SK-N-SH (cell line): Measurements from ENCODE around the gene RASGRF1.
"Not testable (repeated sequence)": the region's sequence is repeated elsewhere in the genome, so short reads cannot be mapped to it uniquely, and the experiment has no call there.

Source experiments
- POLR2AphosphoS5 ChIP-seq: IDR thresholded peaks from 2 replicates; pipeline ENCODE4 v1.6.1; 2012; ENCODE audit warnings: low read depth, low read length
- RAD21 ChIP-seq: IDR thresholded peaks from 2 replicates; pipeline ENCODE4 v1.6.1; 2012; ENCODE audit warnings: mild to moderate bottlenecking, low read length
- SIN3A ChIP-seq: IDR thresholded peaks from 2 replicates; pipeline ENCODE4 v1.6.1; 2012; ENCODE audit warnings: low read depth, mild to moderate bottlenecking, low read length, moderate library complexity, borderline replicate concordance
- TF ChIP-seq, protein P1 (sequence below): IDR thresholded peaks from 2 replicates; pipeline ENCODE4 v1.4.0; 2012; ENCODE audit warnings: low read depth
- TF ChIP-seq, protein P2 (sequence below): fragments of 200-600 bp; sonication (generic); IDR thresholded peaks from 2 replicates; pipeline ENCODE4 v1.6.1; 2017; ENCODE audit warnings: antibody characterized with exemption, mild to moderate bottlenecking, moderate library complexity
- TF ChIP-seq, protein P3 (sequence below): fragments of 150-350 bp; IDR thresholded peaks from 2 replicates; pipeline ENCODE4 v1.6.1; 2017; ENCODE audit warnings: antibody characterized with exemption, low read length, low read depth, borderline replicate concordance
- TF ChIP-seq, protein P4 (sequence below): IDR thresholded peaks from 2 replicates; pipeline ENCODE4 v1.4.0; 2012; ENCODE audit warnings: low read depth, borderline replicate concordance
- TF ChIP-seq, protein P5 (sequence below): IDR thresholded peaks from 2 replicates; pipeline ENCODE4 v1.4.0; 2012; ENCODE audit warnings: low read depth, borderline replicate concordance
- TF ChIP-seq, protein P6 (sequence below): fragments of 150-350 bp; IDR thresholded peaks from 2 replicates; pipeline ENCODE4 v1.6.1; 2016; ENCODE audit warnings: mild to moderate bottlenecking, low read depth, low read length

DNA sequence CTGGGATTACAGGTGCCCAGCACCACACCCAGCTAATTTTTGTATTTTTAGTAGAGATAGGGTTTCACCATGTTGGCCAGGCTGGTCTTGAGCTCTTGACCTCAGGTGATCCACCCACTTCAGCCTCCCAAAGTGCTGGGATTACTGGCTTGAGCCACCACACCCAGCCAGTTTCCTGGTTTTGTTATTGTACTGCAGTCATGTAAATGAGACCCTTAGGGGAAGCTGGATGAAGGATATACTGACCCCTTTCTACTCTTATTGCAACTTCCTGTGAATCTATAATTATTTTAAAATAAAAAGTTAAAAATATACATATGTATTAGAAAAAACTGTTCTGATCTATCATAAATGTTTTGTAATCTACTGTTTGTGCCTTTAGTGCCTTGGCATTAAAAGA is 20.8 kb upstream of the RASGRF1 start:
- TF ChIP-seq, protein P1, sequence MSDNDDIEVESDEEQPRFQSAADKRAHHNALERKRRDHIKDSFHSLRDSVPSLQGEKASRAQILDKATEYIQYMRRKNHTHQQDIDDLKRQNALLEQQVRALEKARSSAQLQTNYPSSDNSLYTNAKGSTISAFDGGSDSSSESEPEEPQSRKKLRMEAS = not testable (repeated sequence)
- TF ChIP-seq, protein P2, sequence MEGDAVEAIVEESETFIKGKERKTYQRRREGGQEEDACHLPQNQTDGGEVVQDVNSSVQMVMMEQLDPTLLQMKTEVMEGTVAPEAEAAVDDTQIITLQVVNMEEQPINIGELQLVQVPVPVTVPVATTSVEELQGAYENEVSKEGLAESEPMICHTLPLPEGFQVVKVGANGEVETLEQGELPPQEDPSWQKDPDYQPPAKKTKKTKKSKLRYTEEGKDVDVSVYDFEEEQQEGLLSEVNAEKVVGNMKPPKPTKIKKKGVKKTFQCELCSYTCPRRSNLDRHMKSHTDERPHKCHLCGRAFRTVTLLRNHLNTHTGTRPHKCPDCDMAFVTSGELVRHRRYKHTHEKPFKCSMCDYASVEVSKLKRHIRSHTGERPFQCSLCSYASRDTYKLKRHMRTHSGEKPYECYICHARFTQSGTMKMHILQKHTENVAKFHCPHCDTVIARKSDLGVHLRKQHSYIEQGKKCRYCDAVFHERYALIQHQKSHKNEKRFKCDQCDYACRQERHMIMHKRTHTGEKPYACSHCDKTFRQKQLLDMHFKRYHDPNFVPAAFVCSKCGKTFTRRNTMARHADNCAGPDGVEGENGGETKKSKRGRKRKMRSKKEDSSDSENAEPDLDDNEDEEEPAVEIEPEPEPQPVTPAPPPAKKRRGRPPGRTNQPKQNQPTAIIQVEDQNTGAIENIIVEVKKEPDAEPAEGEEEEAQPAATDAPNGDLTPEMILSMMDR = not testable (repeated sequence)
- TF ChIP-seq SIN3A, RAD21, POLR2AphosphoS5: not testable (repeated sequence)
- TF ChIP-seq, protein P3, sequence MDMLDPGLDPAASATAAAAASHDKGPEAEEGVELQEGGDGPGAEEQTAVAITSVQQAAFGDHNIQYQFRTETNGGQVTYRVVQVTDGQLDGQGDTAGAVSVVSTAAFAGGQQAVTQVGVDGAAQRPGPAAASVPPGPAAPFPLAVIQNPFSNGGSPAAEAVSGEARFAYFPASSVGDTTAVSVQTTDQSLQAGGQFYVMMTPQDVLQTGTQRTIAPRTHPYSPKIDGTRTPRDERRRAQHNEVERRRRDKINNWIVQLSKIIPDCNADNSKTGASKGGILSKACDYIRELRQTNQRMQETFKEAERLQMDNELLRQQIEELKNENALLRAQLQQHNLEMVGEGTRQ = not testable (repeated sequence)
- TF ChIP-seq, protein P4, sequence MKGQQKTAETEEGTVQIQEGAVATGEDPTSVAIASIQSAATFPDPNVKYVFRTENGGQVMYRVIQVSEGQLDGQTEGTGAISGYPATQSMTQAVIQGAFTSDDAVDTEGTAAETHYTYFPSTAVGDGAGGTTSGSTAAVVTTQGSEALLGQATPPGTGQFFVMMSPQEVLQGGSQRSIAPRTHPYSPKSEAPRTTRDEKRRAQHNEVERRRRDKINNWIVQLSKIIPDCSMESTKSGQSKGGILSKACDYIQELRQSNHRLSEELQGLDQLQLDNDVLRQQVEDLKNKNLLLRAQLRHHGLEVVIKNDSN = not testable (repeated sequence)
- TF ChIP-seq, protein P5, sequence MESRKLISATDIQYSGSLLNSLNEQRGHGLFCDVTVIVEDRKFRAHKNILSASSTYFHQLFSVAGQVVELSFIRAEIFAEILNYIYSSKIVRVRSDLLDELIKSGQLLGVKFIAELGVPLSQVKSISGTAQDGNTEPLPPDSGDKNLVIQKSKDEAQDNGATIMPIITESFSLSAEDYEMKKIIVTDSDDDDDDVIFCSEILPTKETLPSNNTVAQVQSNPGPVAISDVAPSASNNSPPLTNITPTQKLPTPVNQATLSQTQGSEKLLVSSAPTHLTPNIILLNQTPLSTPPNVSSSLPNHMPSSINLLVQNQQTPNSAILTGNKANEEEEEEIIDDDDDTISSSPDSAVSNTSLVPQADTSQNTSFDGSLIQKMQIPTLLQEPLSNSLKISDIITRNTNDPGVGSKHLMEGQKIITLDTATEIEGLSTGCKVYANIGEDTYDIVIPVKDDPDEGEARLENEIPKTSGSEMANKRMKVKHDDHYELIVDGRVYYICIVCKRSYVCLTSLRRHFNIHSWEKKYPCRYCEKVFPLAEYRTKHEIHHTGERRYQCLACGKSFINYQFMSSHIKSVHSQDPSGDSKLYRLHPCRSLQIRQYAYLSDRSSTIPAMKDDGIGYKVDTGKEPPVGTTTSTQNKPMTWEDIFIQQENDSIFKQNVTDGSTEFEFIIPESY = not testable (repeated sequence)
- TF ChIP-seq, protein P6, sequence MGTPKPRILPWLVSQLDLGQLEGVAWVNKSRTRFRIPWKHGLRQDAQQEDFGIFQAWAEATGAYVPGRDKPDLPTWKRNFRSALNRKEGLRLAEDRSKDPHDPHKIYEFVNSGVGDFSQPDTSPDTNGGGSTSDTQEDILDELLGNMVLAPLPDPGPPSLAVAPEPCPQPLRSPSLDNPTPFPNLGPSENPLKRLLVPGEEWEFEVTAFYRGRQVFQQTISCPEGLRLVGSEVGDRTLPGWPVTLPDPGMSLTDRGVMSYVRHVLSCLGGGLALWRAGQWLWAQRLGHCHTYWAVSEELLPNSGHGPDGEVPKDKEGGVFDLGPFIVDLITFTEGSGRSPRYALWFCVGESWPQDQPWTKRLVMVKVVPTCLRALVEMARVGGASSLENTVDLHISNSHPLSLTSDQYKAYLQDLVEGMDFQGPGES = not testable (repeated sequence)
